ENCODE measurements around the gene TARP.
"Not testable (repeated sequence)": the region's sequence is repeated elsewhere in the genome, so short reads cannot be mapped to it uniquely, and the experiment has no call there.

TARP gene

DNA sequence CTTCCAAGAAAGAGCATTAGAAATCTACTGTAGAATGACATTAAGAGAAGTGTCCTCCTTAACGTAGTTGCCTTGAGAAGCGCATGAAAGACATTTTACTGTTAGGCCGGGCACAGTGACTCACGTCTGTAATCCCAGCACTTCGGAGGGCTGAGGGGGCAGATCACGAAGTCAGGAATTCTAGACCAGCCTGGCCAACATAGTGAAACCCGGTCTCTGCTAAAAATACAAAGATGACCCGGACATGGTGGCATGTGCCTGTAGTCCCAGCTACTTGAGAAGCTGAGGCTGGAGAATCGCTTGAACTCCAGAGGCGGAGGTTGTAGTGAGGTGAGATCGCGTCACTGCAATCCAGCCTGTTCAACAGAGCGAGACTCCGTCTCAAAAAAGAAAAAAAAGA, 28.9 kb downstream of the TARP start:
- TF ChIP-seq, protein P1, sequence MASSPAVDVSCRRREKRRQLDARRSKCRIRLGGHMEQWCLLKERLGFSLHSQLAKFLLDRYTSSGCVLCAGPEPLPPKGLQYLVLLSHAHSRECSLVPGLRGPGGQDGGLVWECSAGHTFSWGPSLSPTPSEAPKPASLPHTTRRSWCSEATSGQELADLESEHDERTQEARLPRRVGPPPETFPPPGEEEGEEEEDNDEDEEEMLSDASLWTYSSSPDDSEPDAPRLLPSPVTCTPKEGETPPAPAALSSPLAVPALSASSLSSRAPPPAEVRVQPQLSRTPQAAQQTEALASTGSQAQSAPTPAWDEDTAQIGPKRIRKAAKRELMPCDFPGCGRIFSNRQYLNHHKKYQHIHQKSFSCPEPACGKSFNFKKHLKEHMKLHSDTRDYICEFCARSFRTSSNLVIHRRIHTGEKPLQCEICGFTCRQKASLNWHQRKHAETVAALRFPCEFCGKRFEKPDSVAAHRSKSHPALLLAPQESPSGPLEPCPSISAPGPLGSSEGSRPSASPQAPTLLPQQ (tag by site-specific recombination; IDR thresholded peaks at IDR 0.05) = no peak
- TF ChIP-seq ZNF214 (tag by site-specific recombination; IDR thresholded peaks at IDR 0.05; ENCODE audit: borderline replicate concordance) (no peak), ZNF148 (tag by site-specific recombination; IDR thresholded peaks at IDR 0.05; ENCODE audit: borderline replicate concordance) (no peak)
- Histone ChIP-seq H3K4me3 (ENCODE audit: low read depth, low read length) (no peak overlapping the region), H3K9me3 (ENCODE audit: control insufficient read depth, insufficient read depth, low read depth, low read length) (no peaks in the 10 kb centered on the region), H3K4me1 (ENCODE audit: control insufficient read depth, insufficient read depth, low read length) (no peaks in the 10 kb centered on the region), H3K36me3 (ENCODE audit: control insufficient read depth in 2 of 2, insufficient read depth in 1 of 2, low read length in 2 of 2) (no peaks in the 10 kb centered on the region), H3K27ac (ENCODE audit: extremely low read depth, low read depth, low read length) (no peak overlapping the region)
- ChIA-PET CTCF (interaction anchor here (0.5 kb wide), 1 partner anchor 30 kb away, joined by 3 read pairs; no protein-coding TSS in a partner anchor), POLR2A (no interaction called here)

DNA sequence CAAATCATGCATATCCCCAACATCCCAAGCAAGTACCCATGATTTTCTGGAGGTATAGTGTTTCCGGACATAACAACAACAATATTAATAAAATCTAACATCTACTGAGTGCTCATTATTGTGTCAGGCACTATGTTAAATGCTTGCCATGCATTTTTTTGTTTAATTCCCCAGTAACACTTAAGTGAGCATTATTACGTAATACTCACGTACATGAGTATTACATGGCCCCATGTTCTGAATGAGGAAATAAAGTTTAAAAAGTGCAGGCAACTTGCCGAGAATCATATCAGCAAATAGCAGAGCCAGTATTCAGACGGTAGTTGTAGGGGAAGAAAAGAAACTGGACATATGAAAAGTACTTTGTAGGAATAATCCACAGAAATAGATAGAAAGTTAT, 30.1 kb downstream of the TARP start:
- POLR2A ChIA-PET; H3K9me3 ChIP-seq (ENCODE audit: control insufficient read depth, insufficient read depth, low read depth, low read length); H3K4me1 ChIP-seq (ENCODE audit: control insufficient read depth, insufficient read depth, low read length); H3K27ac ChIP-seq (ENCODE audit: extremely low read depth, low read depth, low read length); H3K36me3 ChIP-seq (ENCODE audit: control insufficient read depth in 2 of 2, insufficient read depth in 1 of 2, low read length in 2 of 2); H3K4me3 ChIP-seq (ENCODE audit: low read depth, low read length): not testable (repeated sequence)
- CTCF ChIA-PET = interaction anchor here (0.6 kb wide), 1 partner anchor 326 kb away, joined by 5 read pairs; no protein-coding TSS in a partner anchor

DNA sequence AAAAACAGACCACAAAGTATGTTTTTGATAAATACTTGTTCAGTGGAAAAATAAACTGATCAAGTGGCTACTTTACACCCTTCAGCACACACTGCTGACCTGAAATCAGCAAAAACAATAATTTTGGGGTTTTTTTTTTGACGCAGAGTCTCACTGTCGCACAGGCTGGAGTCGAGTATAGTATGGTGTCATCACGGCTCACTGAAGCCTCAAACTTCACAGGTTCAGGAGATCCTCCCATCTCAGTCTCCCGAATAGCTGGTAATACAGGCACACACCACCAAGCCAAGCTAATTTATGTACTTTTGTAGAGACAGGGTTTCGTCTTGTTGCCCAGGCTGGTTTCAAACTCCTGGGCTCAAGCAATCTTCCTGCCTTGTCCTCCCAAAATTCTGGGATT, 30.6 kb downstream of the TARP start:
- H3K27ac ChIP-seq (ENCODE audit: extremely low read depth, low read depth, low read length) = no peak overlapping the region
- no peaks in the 10 kb centered on the region for H3K4me1 ChIP-seq (ENCODE audit: control insufficient read depth, insufficient read depth, low read length)
- ChIA-PET CTCF (interaction anchor here (0.6 kb wide), 1 partner anchor 417 kb away, joined by 3 read pairs; no protein-coding TSS in a partner anchor), POLR2A (no interaction called here)
- no peaks in the 10 kb centered on the region for H3K9me3 ChIP-seq (ENCODE audit: control insufficient read depth, insufficient read depth, low read depth, low read length)
- no peak overlapping the region for H3K4me3 ChIP-seq (ENCODE audit: low read depth, low read length)
- no peaks in the 10 kb centered on the region for H3K36me3 ChIP-seq (ENCODE audit: control insufficient read depth in 2 of 2, insufficient read depth in 1 of 2, low read length in 2 of 2)
- TF ChIP-seq ZNF16 (tag by site-specific recombination; IDR thresholded peaks at IDR 0.05; ENCODE audit: low read depth) (no peak), ZBTB26 (tag by site-specific recombination; optimal IDR thresholded peaks at IDR 0.05) (no peak), ZNF677 (tag by site-specific recombination; IDR thresholded peaks at IDR 0.05) (no peak), ZNF624 (tag by site-specific recombination; IDR thresholded peaks at IDR 0.05) (no peak), ZNF549 (tag by site-specific recombination; IDR thresholded peaks at IDR 0.05) (no peak), ZNF600 (tag by site-specific recombination; IDR thresholded peaks at IDR 0.05) (no peak), ZNF341 (tag by site-specific recombination; IDR thresholded peaks at IDR 0.05; ENCODE audit: low read depth) (no peak), ZNF148 (tag by site-specific recombination; IDR thresholded peaks at IDR 0.05; ENCODE audit: borderline replicate concordance) (no peak), ZNF623 (tag by site-specific recombination; IDR thresholded peaks at IDR 0.05) (no peak)
- TF ChIP-seq, protein P2, sequence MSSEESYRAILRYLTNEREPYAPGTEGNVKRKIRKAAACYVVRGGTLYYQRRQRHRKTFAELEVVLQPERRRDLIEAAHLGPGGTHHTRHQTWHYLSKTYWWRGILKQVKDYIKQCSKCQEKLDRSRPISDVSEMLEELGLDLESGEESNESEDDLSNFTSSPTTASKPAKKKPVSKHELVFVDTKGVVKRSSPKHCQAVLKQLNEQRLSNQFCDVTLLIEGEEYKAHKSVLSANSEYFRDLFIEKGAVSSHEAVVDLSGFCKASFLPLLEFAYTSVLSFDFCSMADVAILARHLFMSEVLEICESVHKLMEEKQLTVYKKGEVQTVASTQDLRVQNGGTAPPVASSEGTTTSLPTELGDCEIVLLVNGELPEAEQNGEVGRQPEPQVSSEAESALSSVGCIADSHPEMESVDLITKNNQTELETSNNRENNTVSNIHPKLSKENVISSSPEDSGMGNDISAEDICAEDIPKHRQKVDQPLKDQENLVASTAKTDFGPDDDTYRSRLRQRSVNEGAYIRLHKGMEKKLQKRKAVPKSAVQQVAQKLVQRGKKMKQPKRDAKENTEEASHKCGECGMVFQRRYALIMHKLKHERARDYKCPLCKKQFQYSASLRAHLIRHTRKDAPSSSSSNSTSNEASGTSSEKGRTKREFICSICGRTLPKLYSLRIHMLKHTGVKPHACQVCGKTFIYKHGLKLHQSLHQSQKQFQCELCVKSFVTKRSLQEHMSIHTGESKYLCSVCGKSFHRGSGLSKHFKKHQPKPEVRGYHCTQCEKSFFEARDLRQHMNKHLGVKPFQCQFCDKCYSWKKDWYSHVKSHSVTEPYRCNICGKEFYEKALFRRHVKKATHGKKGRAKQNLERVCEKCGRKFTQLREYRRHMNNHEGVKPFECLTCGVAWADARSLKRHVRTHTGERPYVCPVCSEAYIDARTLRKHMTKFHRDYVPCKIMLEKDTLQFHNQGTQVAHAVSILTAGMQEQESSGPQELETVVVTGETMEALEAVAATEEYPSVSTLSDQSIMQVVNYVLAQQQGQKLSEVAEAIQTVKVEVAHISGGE (tag by site-specific recombination; conservative IDR thresholded peaks at IDR 0.05; ENCODE audit: low read depth) = no peak
